GM19035 (cell line): ENCODE data around the gene ACSF3.

Source experiments
- ATAC-seq: cut with Tn5 transposase; IDR thresholded peaks from one replicate; pipeline ENCODE4 v1.9.1; 2021; ENCODE audit not compliant: unreplicated experiment

ACSF3 gene

DNA sequence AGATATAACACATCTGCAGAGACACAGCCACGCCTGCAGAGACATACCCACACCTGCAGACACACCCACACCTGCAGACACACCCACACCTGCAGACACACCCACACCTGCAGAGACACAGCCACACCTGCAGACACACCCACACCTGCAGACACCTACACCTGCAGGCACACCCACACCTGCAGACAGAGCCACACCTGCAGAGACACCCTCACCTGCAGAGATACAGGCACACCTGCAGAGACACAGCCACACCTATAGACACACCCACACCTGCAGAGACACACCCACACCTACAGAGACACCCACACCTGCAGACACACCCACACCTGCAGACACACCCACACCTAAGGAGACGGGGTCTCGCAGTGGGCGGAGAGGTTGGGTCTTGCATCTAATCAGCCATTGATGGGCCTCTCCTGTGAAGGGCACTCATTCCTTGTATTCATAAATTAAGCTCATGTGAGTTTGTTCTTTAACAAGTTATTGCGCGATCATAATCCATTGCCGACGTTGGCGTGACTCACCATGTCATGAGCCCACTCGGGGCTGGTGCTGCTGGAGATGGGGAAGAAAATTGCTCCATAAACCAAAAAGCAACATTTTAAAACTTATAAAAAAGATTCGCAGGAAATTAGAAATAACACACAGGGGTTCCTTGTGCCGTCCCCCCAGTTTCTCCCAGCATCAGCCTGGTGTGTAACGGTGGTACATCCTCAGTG lies 49.0 kb downstream of the ACSF3 start:
- ATAC-seq, result no peak

DNA sequence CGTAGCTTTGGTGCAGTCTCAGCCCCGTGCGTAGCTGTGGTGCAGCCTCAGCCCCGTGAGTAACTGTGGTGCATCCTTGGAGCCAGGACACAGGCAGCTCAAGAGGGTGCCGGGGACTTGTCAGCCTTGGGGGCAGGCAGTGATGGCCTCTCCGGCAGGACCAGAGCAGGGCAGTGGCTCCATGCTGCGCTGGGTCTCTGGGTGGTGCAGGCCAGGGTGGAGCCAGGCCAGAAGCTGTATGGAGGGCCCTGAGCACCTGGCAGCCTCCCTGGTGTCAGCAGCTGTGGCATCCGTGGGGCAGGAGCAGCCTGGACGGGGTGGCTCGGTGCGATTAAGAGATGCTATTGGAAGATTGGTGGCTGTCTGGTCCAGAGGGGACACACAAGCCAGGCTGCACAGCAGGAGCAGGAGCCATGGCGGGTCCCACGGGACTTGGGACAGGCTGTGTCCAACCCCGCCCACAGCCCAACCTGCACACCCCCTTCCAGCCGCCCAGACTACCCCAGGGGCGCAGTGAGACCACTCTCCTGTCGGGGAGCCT lies 49.6 kb downstream of the ACSF3 start:
- ATAC-seq, result no peak

- ATAC-seq, result no peak
Measured at GRCh38 chr16:89143911-89144675, 50.4 kb downstream of the ACSF3 start.

- ATAC-seq, result no peak
Measured at GRCh38 chr16:89144681-89145080, 51.0 kb downstream of the ACSF3 start.

GRCh38 chr16:89145406-89146161 lies 51.9 kb downstream of the ACSF3 start:
- no peak for ATAC-seq

DNA sequence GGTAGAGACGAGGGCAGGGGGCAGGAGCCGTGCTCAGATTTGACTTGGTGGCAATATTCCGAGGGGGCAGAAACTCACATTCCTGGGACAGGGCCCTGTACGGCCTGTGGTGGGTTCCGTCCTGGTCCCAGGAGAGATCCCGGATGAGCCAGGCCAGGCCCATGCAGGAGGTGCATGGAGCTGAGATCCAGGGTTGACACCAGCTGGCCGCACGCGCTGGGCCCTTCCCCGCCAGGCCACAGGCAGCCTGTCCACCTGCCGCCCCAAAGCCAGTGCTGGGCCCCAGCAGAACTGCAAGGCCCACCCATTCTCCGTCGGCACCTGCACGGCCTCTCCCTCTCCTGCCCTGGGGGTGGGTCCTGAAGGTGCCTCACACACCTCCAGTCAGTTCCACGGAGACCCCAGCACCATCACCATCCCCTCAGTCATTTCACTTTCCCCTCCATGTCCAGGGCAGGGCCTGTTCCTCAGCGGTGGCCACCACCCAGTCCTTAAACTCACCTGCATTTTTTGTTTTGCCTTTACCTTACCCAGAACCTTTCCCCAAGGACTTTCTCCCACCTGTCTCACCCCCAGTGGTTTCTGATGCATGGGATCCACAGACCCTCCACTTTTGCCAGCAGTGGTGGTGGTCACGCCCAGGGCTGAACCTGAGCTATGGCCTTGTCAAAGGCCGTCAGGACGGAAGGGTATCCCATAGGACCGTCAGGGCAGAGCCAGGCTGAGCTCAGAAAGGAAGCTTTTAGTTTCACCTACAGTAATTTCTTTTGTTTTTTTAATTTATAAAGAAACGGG lies 52.8 kb downstream of the ACSF3 start:
- no peak for ATAC-seq

- ATAC-seq, result no peak
Measured at GRCh38 chr16:89147085-89147817, 53.6 kb downstream of the ACSF3 start.

- no peak for ATAC-seq
Measured at GRCh38 chr16:89149386-89149785, 55.7 kb downstream of the ACSF3 start.

DNA sequence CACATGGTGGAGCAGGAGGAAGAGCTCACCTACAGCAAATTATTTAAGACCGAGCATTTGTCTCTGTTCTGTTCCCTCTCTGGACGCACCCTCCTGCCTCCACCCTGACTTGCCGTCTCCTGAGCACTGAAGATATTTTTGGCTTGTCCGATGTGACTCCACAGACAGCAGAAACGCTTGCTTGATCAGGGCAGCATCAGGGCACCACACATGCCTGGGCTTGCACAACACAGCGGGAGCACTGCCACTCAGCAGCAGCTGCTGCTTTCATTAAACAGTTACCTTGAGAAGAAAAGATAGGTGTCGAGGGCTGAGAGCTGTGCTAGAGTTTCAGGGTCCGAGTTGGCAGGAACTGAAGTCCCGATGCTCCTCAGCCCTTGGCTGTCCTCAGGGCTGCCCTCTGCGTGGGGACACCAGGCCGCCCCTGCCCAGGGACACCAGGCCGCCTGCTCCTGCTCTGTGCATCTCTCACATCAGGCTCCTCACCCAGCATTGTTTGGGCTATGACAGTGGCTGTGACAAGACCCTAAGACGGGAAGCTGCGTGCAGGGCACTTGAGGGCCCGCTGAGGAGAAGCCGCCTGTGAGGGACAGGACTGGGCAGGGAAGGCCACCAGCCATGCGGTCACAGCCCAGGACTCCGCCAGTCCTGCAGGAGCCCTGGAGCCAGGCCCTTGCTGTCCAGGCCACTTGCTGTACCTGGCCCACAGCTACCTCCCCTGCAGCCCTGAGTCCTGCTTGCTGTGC lies 56.6 kb downstream of the ACSF3 start:
- no peak for ATAC-seq

GRCh38 chr16:89150981-89151380 lies 57.3 kb downstream of the ACSF3 start:
- ATAC-seq, result no peak

- ATAC-seq, result no peak
Measured at GRCh38 chr16:89152831-89153700, 59.4 kb downstream of the ACSF3 start.

- no peak for ATAC-seq
Measured at GRCh38 chr16:89153848-89154271, 60.2 kb downstream of the ACSF3 start.

GRCh38 chr16:89154390-89155183 lies 60.9 kb downstream of the ACSF3 start:
- ATAC-seq, result no peak

- no peak for ATAC-seq
Measured at GRCh38 chr16:89155184-89155679, 61.6 kb downstream of the ACSF3 start.

GRCh38 chr16:89155851-89156739 lies 62.4 kb downstream of the ACSF3 start:
- ATAC-seq, result no peak
